Measurements from ENCODE around the gene TRPV5. TPM values are rescaled to one million over a fixed set of nuclear protein-coding genes. Genes with fewer than 3 reads are reported as not detected.

Gene TRPV5
- total and polyA plus RNA-seq, 2 of the 4 experiments (the other 2 are of a cell fraction): not detected

DNA sequence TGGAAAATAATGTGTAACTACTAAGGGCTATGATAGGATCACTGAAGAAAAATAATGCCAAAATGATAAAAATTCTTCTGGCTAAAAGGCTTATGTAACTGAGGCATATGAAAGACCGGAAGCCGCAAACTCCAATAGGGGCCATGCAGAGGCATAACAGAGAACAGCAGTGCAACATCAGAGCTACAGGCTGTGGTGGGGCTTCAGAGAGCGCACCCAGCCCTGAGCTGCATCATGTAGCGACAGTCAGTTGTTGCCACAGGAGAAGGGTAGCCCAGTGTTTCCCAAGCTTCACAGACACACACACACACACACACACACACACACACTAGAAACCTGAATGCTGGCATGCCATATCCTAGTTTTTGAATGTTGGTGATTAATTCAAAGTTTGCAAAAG, 15.1 kb upstream of the TRPV5 start:
- no peak overlapping the region for H3K18ac ChIP-seq (ENCODE audit: low read depth, low read length)
- no peaks in the 10 kb centered on the region for H3K9me1 ChIP-seq (ENCODE audit: insufficient read depth, low read length)
- H2AFZ ChIP-seq (replicated peaks; ENCODE audit: low read length, poor library complexity): no peak overlapping the region
- H2BK20ac ChIP-seq (ENCODE audit: low read depth, low read length): no peak overlapping the region
- no peak overlapping the region for H2BK15ac ChIP-seq (ENCODE audit: low read depth, low read length)
- no peaks in the 10 kb centered on the region for H4K20me1 ChIP-seq (ENCODE audit: insufficient read depth, low read length)
- TF ChIP-seq MAZ (IDR thresholded peaks at IDR 0.05; ENCODE audit: borderline replicate concordance, low read depth, low read length): no peak
- TF ChIP-seq CEBPB (IDR thresholded peaks at IDR 0.05; ENCODE audit: low read depth, low read length): no peak
- TF ChIP-seq SMC3 (IDR thresholded peaks at IDR 0.05; ENCODE audit: low read depth, low read length): no peak
- no peaks in the 10 kb centered on the region for H3K36me3 ChIP-seq (ENCODE audit: control insufficient read depth, insufficient read depth, low read length)
- H3K79me1 ChIP-seq (ENCODE audit: low read depth in 1 of 2, low read length in 2 of 2): no peaks in the 10 kb centered on the region
- H3K9me3 ChIP-seq (ENCODE audit: control insufficient read depth, insufficient read depth, low read length): peaks cover 7% of the 10 kb centered on the region; the same call in 1 of the 2 replicates
- H3K4ac ChIP-seq (ENCODE audit: low read depth, low read length): no peak overlapping the region
- H3K27ac ChIP-seq (ENCODE audit: insufficient read depth, low read length): no peak overlapping the region
- H2BK5ac ChIP-seq (ENCODE audit: low read depth, low read length, poor library complexity, severe bottlenecking): no peak overlapping the region
- no peak overlapping the region for H3K14ac ChIP-seq (replicated peaks; ENCODE audit: low read depth, low read length)
- no peak overlapping the region for H3K23ac ChIP-seq (ENCODE audit: low read depth, low read length)
- no peak overlapping the region for H2AK9ac ChIP-seq (replicated peaks; ENCODE audit: low read depth, low read length, poor library complexity)
- dilution Hi-C loops (cut with HindIII; ENCODE audit: low sequenced_read_pairs, unreplicated experiment) (no loop called here), in situ Hi-C loops (cut with MboI; ENCODE audit: low sequenced_read_pairs) (no loop called here), intact Hi-C loops (cut with micrococcal nuclease) (no loop called here)
- no CpG with 5 or more reads among the region's 4 CpGs for WGBS, 2 experiments (ENCODE audit: extremely low coverage in 2 of 2, insufficient read length in 1 of 2)
- H3K4me2 ChIP-seq (ENCODE audit: low read depth, low read length): no peak overlapping the region
- H3K56ac ChIP-seq (ENCODE audit: extremely low read depth, insufficient read depth, low read length): no peak overlapping the region
- no peaks in the 10 kb centered on the region for H3K4me1 ChIP-seq (ENCODE audit: control insufficient read depth, insufficient read depth, low read length)
- no peak overlapping the region for H2AK5ac ChIP-seq (ENCODE audit: low read depth, low read length)
- ATAC-seq (ENCODE audit: low read depth) (no peak), DNase-seq (no peak)
- ChIA-PET CTCF (no interaction called here), POLR2A (ENCODE audit: unreplicated experiment) (no interaction called here)
- H2BK120ac ChIP-seq (ENCODE audit: low read depth, low read length): no peak overlapping the region
- no peak overlapping the region for H4K5ac ChIP-seq (ENCODE audit: low read depth, low read length)
- no peak overlapping the region for H3K9ac ChIP-seq (ENCODE audit: low read depth, low read length)
- no TSS peak for BruUV-seq (replicated peaks)
- no peak overlapping the region for H4K91ac ChIP-seq (ENCODE audit: insufficient read depth, low read depth, low read length)
- no peak overlapping the region for H4K8ac ChIP-seq (ENCODE audit: low read depth in 2 of 2, low read length in 2 of 2)
- no peak overlapping the region for H3K4me3 ChIP-seq (ENCODE audit: insufficient read depth, low read depth, low read length)
- H3K27me3 ChIP-seq (ENCODE audit: control insufficient read depth, insufficient read depth, low read length): no peaks in the 10 kb centered on the region
